ENCODE results near the gene ZNF462. TPM values are rescaled to one million over a fixed set of nuclear protein-coding genes. Genes with fewer than 3 reads are reported as not detected.
A peak's percentile ranks its signal among the peaks of the same experiment; 100 is the strongest.

Gene ZNF462
- total and polyA plus RNA-seq, 12 donors, result 4.9 to 86.9 (median 38.5) TPM

- intact Hi-C loops (cut with DNase I), result no loop called here
- 73 to 80% (median 78%) methylated on average over 4 of the region's 4 CpGs for WGBS, 4 donors
- Histone ChIP-seq H3K9me3 (replicated peaks in 1 of 3) (no peaks in the 10 kb centered on the region), H3K27me3 (no peaks in the 10 kb centered on the region), H3K4me3 (no peak overlapping the region), H3K27ac (peak overlapping the region in 3 of 5 donors; percentile 24 to 72 (median 39)), H3K36me3 (replicated peaks in 1 of 2) (no peaks in the 10 kb centered on the region), H3K4me1 (replicated peaks in 1 of 2) (peaks cover 37 to 64% of the 10 kb centered on the region in 2 donors)
- no peak for TF ChIP-seq POLR2A (IDR thresholded peaks at IDR 0.05)
- no peak for TF ChIP-seq CTCF (IDR thresholded peaks at IDR 0.05)
- no peak for DNase-seq
Observed at GRCh38 chr9:106867286-106867685, 4.3 kb downstream of the ZNF462 start.

GRCh38 chr9:106868087-106868486 lies 5.1 kb downstream of the ZNF462 start:
- 55 to 67% (median 61%) methylated on average over 1 of the region's 1 CpG for WGBS, 4 donors
- Histone ChIP-seq H3K27ac (peak overlapping the region in 4 of 5 donors; percentile 17 to 72 (median 46)), H3K9me3 (replicated peaks in 1 of 3) (no peaks in the 10 kb centered on the region), H3K36me3 (replicated peaks in 1 of 2) (no peaks in the 10 kb centered on the region), H3K27me3 (no peaks in the 10 kb centered on the region), H3K4me1 (replicated peaks in 1 of 2) (peaks cover 37 to 64% of the 10 kb centered on the region in 2 donors), H3K4me3 (no peak overlapping the region)
- intact Hi-C loops (cut with DNase I), result no loop called here
- no peak for DNase-seq
- TF ChIP-seq CTCF (IDR thresholded peaks at IDR 0.05), result no peak
- no peak for TF ChIP-seq POLR2A (IDR thresholded peaks at IDR 0.05)

- H3K27ac ChIP-seq, result peak overlapping the region in 4 of 5 donors; percentile 12 to 72 (median 46)
Observed at GRCh38 chr9:106868565-106868964, 5.6 kb downstream of the ZNF462 start.

GRCh38 chr9:106869028-106869427 lies 6.1 kb downstream of the ZNF462 start:
- peaks cover 37 to 69% of the 10 kb centered on the region in 2 donors for H3K4me1 ChIP-seq (replicated peaks in 1 of 2)
- H3K27ac ChIP-seq, result peak overlapping the region in 3 of 5 donors; percentile 12 to 72 (median 53)
- H3K36me3 ChIP-seq (replicated peaks in 1 of 2), result no peaks in the 10 kb centered on the region
- peak overlapping the region in 1 of 4 donors; percentile 3 for H3K4me3 ChIP-seq
- H3K27me3 ChIP-seq, result no peaks in the 10 kb centered on the region
- intact Hi-C loops (cut with DNase I), result no loop called here
- 17 to 38% (median 25%) methylated on average over 2 of the region's 2 CpGs for WGBS, 4 donors
- no peaks in the 10 kb centered on the region for H3K9me3 ChIP-seq (replicated peaks in 1 of 3)
- DNase-seq, result no peak
- TF ChIP-seq POLR2A (IDR thresholded peaks at IDR 0.05) (no peak), CTCF (IDR thresholded peaks at IDR 0.05) (no peak)

More at GRCh38 chr9:106868565-106868964, 5.6 kb downstream of the ZNF462 start:
- Histone ChIP-seq H3K9me3 (replicated peaks in 1 of 3) (no peaks in the 10 kb centered on the region), H3K4me1 (replicated peaks in 1 of 2) (peaks cover 37 to 64% of the 10 kb centered on the region in 2 donors), H3K27me3 (no peaks in the 10 kb centered on the region), H3K36me3 (replicated peaks in 1 of 2) (no peaks in the 10 kb centered on the region), H3K4me3 (no peak overlapping the region)
- WGBS, 4 donors, result 31 to 43% (median 39%) methylated on average over 5 of the region's 5 CpGs
- intact Hi-C loops (cut with DNase I), result no loop called here
- DNase-seq, result peak in 6 of 7 donors; percentile 49 to 78 (median 69)
- no peak for TF ChIP-seq POLR2A (IDR thresholded peaks at IDR 0.05)
- no peak for TF ChIP-seq CTCF (IDR thresholded peaks at IDR 0.05)
